ENCODE measurements around the gene VPS16. TPM values are rescaled to one million over a fixed set of nuclear protein-coding genes. Genes with fewer than 3 reads are reported as not detected.

VPS16 gene
- total and polyA plus RNA-seq, 2 of the 13 experiments (the other 11 are each of a cell fraction or from before 2014, with no cell fraction given), result 34.2 to 35.4 TPM

- TF ChIP-seq SOX6 (IDR thresholded peaks at IDR 0.05), result no peak
- TF ChIP-seq SOX6 (CRISPR knock-in tag; IDR thresholded peaks at IDR 0.05), result 0 out of 2 replicates have a peak, but pooled peaks have one; percentile 27
- no peak for TF ChIP-seq NR2F6 (IDR thresholded peaks at IDR 0.05)
- TF ChIP-seq NR2F6 (CRISPR knock-in tag; IDR thresholded peaks at IDR 0.05), result peak; percentile 5; the same call in 1 of the 2 replicates
- no peak for TF ChIP-seq GMEB1 (CRISPR knock-in tag; IDR thresholded peaks at IDR 0.05; ENCODE audit: borderline replicate concordance)
- TF ChIP-seq ZNF160 (CRISPR knock-in tag; IDR thresholded peaks at IDR 0.05), result no peak
- TF ChIP-seq DRAP1 (CRISPR knock-in tag; IDR thresholded peaks at IDR 0.05), result peak; percentile 25; the same call in 1 of the 2 replicates
- TF ChIP-seq ELF4 (CRISPR knock-in tag; IDR thresholded peaks at IDR 0.05; ENCODE audit: borderline replicate concordance), result peak; percentile 65
- TF ChIP-seq ZBTB10 (CRISPR knock-in tag; IDR thresholded peaks at IDR 0.05; ENCODE audit: borderline replicate concordance), result peak; percentile 84
- TF ChIP-seq KDM1A (CRISPR knock-in tag; IDR thresholded peaks at IDR 0.05), result peak; percentile 68; the same call in 1 of the 2 replicates
- 0 out of 2 replicates have a peak, but pooled peaks have one; percentile 21 for TF ChIP-seq CENPT (CRISPR knock-in tag; IDR thresholded peaks at IDR 0.05; ENCODE audit: low read depth)
- 0 out of 2 replicates have a peak, but pooled peaks have one; percentile 36 for TF ChIP-seq MTERF4 (CRISPR knock-in tag; IDR thresholded peaks at IDR 0.05)
- peak; percentile 75; the same call in 1 of the 2 replicates for TF ChIP-seq ZBTB37 (CRISPR knock-in tag; IDR thresholded peaks at IDR 0.05)
These were observed 504 bp downstream of the VPS16 start (continued) for GRCh38 chr20:2840967-2841531.

Data from HepG2 (cell line).